GM18861 (cell line): Measurements from ENCODE around the gene UQCRHL.
"Not testable (repeated sequence)": the region's sequence is repeated elsewhere in the genome, so short reads cannot be mapped to it uniquely, and the experiment has no call there.

ENCODE experiments used
- ATAC-seq: cut with Tn5 transposase; IDR thresholded peaks from one replicate; pipeline ENCODE4 v1.9.1; 2021; ENCODE audit not compliant: unreplicated experiment

Gene UQCRHL

GRCh38 chr1:15807549-15807948 is at the start of gene UQCRHL:
UQCRHL (minus strand) TSS chr1:15807649; CDS start chr1:15807649, 0 bp downstream.
- not testable (repeated sequence) for ATAC-seq

- no peak for ATAC-seq
Observed at GRCh38 chr1:15856888-15857287, 49.4 kb upstream of the UQCRHL start.

GRCh38 chr1:15852828-15853302 is 45.4 kb upstream of the UQCRHL start:
- no peak for ATAC-seq

- no peak for ATAC-seq
Observed at GRCh38 chr1:15852036-15852827, 44.8 kb upstream of the UQCRHL start.

- no peak for ATAC-seq
Observed at GRCh38 chr1:15851210-15852035, 44.0 kb upstream of the UQCRHL start.

GRCh38 chr1:15850471-15851001 is 43.1 kb upstream of the UQCRHL start:
- ATAC-seq = no peak

GRCh38 chr1:15849775-15850324 is 42.4 kb upstream of the UQCRHL start:
- ATAC-seq = no peak

GRCh38 chr1:15848929-15849774 is 41.7 kb upstream of the UQCRHL start:
- no peak for ATAC-seq

- no peak for ATAC-seq
Observed at GRCh38 chr1:15848143-15848928, 40.9 kb upstream of the UQCRHL start.

- ATAC-seq = no peak
Observed at GRCh38 chr1:15847893-15848142, 40.4 kb upstream of the UQCRHL start.

GRCh38 chr1:15847100-15847892 is 39.8 kb upstream of the UQCRHL start, which contains the start of gene SPEN:
SPEN (plus strand) TSS chr1:15847707; CDS start chr1:15848068, 361 bp downstream.
- ATAC-seq = peak; percentile 52

- ATAC-seq = not testable (repeated sequence)
Observed at GRCh38 chr1:15846056-15846455, 38.6 kb upstream of the UQCRHL start.

GRCh38 chr1:15843826-15844572 is 36.5 kb upstream of the UQCRHL start:
- ATAC-seq = no peak

- ATAC-seq = no peak
Observed at GRCh38 chr1:15838721-15839120, 31.3 kb upstream of the UQCRHL start.

GRCh38 chr1:15837931-15838330 is 30.5 kb upstream of the UQCRHL start:
- no peak for ATAC-seq

GRCh38 chr1:15836772-15837669 is 29.6 kb upstream of the UQCRHL start:
- no peak for ATAC-seq

- ATAC-seq = not testable (repeated sequence)
Observed at GRCh38 chr1:15836511-15836771, 29.0 kb upstream of the UQCRHL start.
